ENCODE results near the gene MCM3.

Gene MCM3

GRCh38 chr6:52284460-52285176 lies at the start of gene MCM3 (continued):
- TF ChIP-seq ZNF223 (tag by site-specific recombination; IDR thresholded peaks at IDR 0.05), result no peak
- no peak for TF ChIP-seq ZBTB48 (tag by site-specific recombination; IDR thresholded peaks at IDR 0.05)
- TF ChIP-seq ZNF169 (tag by site-specific recombination; IDR thresholded peaks at IDR 0.05), result no peak
- peak; percentile 70; the same call in 1 of the 2 replicates for TF ChIP-seq ZBTB6 (tag by site-specific recombination; IDR thresholded peaks at IDR 0.05)
- TF ChIP-seq TRIM28 (IDR thresholded peaks at IDR 0.05; ENCODE audit: borderline replicate concordance, low read length), result peak; percentile 61; the same call in 1 of the 2 replicates
- no peak for TF ChIP-seq ZNF837 (tag by site-specific recombination; IDR thresholded peaks at IDR 0.05)
- TF ChIP-seq KLF8 (tag by site-specific recombination; IDR thresholded peaks at IDR 0.05), result peak; percentile 80
- peak; percentile 92 for TF ChIP-seq ZBTB17 (tag by site-specific recombination; IDR thresholded peaks at IDR 0.05)
- TF ChIP-seq ZSCAN23 (tag by site-specific recombination; IDR thresholded peaks at IDR 0.05), result no peak
- peak; percentile 67; the same call in 1 of the 2 replicates for TF ChIP-seq ZSCAN30 (tag by site-specific recombination; IDR thresholded peaks at IDR 0.05)
- no peak for TF ChIP-seq ZNF558 (tag by site-specific recombination; IDR thresholded peaks at IDR 0.05)
- TF ChIP-seq ZNF830 (tag by site-specific recombination; IDR thresholded peaks at IDR 0.05; ENCODE audit: low read depth), result no peak
- no peak for TF ChIP-seq ZNF549 (tag by site-specific recombination; IDR thresholded peaks at IDR 0.05)
- peak; percentile 23; the same call in 1 of the 2 replicates for TF ChIP-seq ZNF660 (tag by site-specific recombination; IDR thresholded peaks at IDR 0.05)
- peak; percentile 75 for TF ChIP-seq SP7 (tag by site-specific recombination; IDR thresholded peaks at IDR 0.05)
- TF ChIP-seq ZNF629 (tag by site-specific recombination; IDR thresholded peaks at IDR 0.05), result peak; percentile 74
- TF ChIP-seq ZBTB11 (tag by site-specific recombination; conservative IDR thresholded peaks at IDR 0.05; ENCODE audit: low read depth), result peak; percentile 65
- TF ChIP-seq ZNF132 (tag by site-specific recombination; IDR thresholded peaks at IDR 0.05; ENCODE audit: borderline replicate concordance), result no peak
- TF ChIP-seq SCRT1 (tag by site-specific recombination; IDR thresholded peaks at IDR 0.05; ENCODE audit: borderline replicate concordance), result no peak
- TF ChIP-seq ZNF335 (tag by site-specific recombination; conservative IDR thresholded peaks at IDR 0.05), result peak; percentile 80
- 0 out of 2 replicates have a peak, but pooled peaks have one; percentile 16 for TF ChIP-seq ZNF677 (tag by site-specific recombination; IDR thresholded peaks at IDR 0.05)
- peak; percentile 63; the same call in 1 of the 2 replicates for TF ChIP-seq KLF7 (tag by site-specific recombination; IDR thresholded peaks at IDR 0.05; ENCODE audit: borderline replicate concordance)
- no peak for TF ChIP-seq ZNF280C (tag by site-specific recombination; IDR thresholded peaks at IDR 0.05)
- no peak for TF ChIP-seq ZNF174 (tag by site-specific recombination; IDR thresholded peaks at IDR 0.05)
- no peak for TF ChIP-seq ZNF488 (tag by site-specific recombination; IDR thresholded peaks at IDR 0.05)
- no peak for TF ChIP-seq TCF7L2 (IDR thresholded peaks at IDR 0.05; ENCODE audit: borderline replicate concordance, low read depth, low read length)
- no peak; the same call in 1 of the 2 replicates for TF ChIP-seq MYNN (tag by site-specific recombination; IDR thresholded peaks at IDR 0.05; ENCODE audit: borderline replicate concordance)
- TF ChIP-seq KLF10 (tag by site-specific recombination; IDR thresholded peaks at IDR 0.05), result no peak
- no peak for TF ChIP-seq ZNF433 (tag by site-specific recombination; IDR thresholded peaks at IDR 0.05; ENCODE audit: low read depth)
- TF ChIP-seq ZNF112 (tag by site-specific recombination; IDR thresholded peaks at IDR 0.05), result no peak
- no peak for TF ChIP-seq ZBTB49 (tag by site-specific recombination; IDR thresholded peaks at IDR 0.05; ENCODE audit: low read depth)
